Measurements from ENCODE around the gene SOS2.

GRCh38 chr14:50106178-50106577 lies 125.2 kb downstream of the SOS2 start:
- TF ChIP-seq EZH2 (optimal IDR thresholded peaks at IDR 0.05; ENCODE audit: low read depth, low read length): no peak
- TF ChIP-seq CTCF (IDR thresholded peaks at IDR 0.05; ENCODE audit: low read length): no peak

Data from MM.1S (cell line).